ENCODE measurements around the gene RGCC. TPM values are rescaled to one million over a fixed set of nuclear protein-coding genes. Genes with fewer than 3 reads are reported as not detected.
A peak's percentile ranks its signal among the peaks of the same experiment; 100 is the strongest.

The RGCC gene
- total RNA-seq, 1 experiment from 2014 or later = not detected

- no peak for TF ChIP-seq CTCF (conservative IDR thresholded peaks at IDR 0.05)
- H3K9me3 Mint-ChIP-seq = peaks cover 0 to 5% of the 10 kb centered on the region in 2 experiments; a peak in 1 of 5 replicates
- Histone ChIP-seq H4K91ac (ENCODE audit: insufficient read length, low read depth, low read length) (no peak overlapping the region), H2AK5ac (ENCODE audit: insufficient read length, low read length) (no peak overlapping the region), H2BK15ac (ENCODE audit: low read depth, low read length) (no peak overlapping the region), H3K27ac (ENCODE audit: insufficient read length, low read depth, low read length) (no peak overlapping the region), H2BK12ac (ENCODE audit: insufficient read length, low read depth, low read length) (no peak overlapping the region), H3K4me1 (ENCODE audit: insufficient read depth, low read length) (no peaks in the 10 kb centered on the region), H3K56ac (ENCODE audit: insufficient read length, low read depth, low read length) (no peak overlapping the region), H4K5ac (ENCODE audit: insufficient read length, low read depth, low read length) (no peak overlapping the region), H3K9ac (ENCODE audit: extremely low read depth, insufficient read length, low read length) (no peak overlapping the region), H3K79me2 (ENCODE audit: insufficient read depth, low read length) (no peaks in the 10 kb centered on the region), H3K14ac (ENCODE audit: insufficient read depth, low read length) (no peak overlapping the region), H3K23me2 (ENCODE audit: insufficient read length, low read depth, low read length, poor library complexity, severe bottlenecking) (peaks cover 17% of the 10 kb centered on the region), H3K4me2 (ENCODE audit: insufficient read depth, insufficient read length, low read length) (peak overlapping the region; percentile 37), H3K9me3 (ENCODE audit: control insufficient read depth, low read depth, low read length) (no peaks in the 10 kb centered on the region), H3K27me3 (ENCODE audit: insufficient read depth, low read length) (peaks cover 42% of the 10 kb centered on the region), H4K20me1 (ENCODE audit: control insufficient read depth, insufficient read depth, insufficient read length) (no peaks in the 10 kb centered on the region), H3K23ac (ENCODE audit: insufficient read length, low read depth, low read length) (no peak overlapping the region), H2BK120ac (ENCODE audit: low read depth, low read length, poor library complexity, severe bottlenecking) (no peak overlapping the region), H2BK5ac (ENCODE audit: insufficient read length, low read length) (no peak overlapping the region), H3K4ac (ENCODE audit: low read depth, low read length) (no peak overlapping the region), H3K18ac (ENCODE audit: insufficient read length, low read depth, low read length) (no peak overlapping the region), H2BK20ac (ENCODE audit: low read depth, low read length, poor library complexity, severe bottlenecking) (no peak overlapping the region), H2AFZ (ENCODE audit: low read length) (no peak overlapping the region), H3T11ph (ENCODE audit: low read length) (no peak overlapping the region), H4K8ac (replicated peaks; ENCODE audit: insufficient read length, low read depth, low read length) (no peak overlapping the region), H3K79me1 (ENCODE audit: insufficient read depth, low read depth, low read length, poor library complexity, severe bottlenecking) (no peaks in the 10 kb centered on the region)
- peaks cover 88% of the 10 kb centered on the region for H3K27me3 Mint-ChIP-seq (ENCODE audit: low read depth)
- no peak overlapping the region for H3K27ac Mint-ChIP-seq
- H3K4me3 Mint-ChIP-seq = peak overlapping the region; percentile 52 to 77
- no peak for DNase-seq
- peaks cover 3 to 14% of the 10 kb centered on the region in 2 experiments; a peak in 3 of 4 replicates for H3K4me1 Mint-ChIP-seq
- no CpG with 5 or more reads among the region's 56 CpGs for WGBS (ENCODE audit: extremely low coverage, insufficient read length, low lambda C conversion rate)
- peaks cover 0 to 2% (median 0%) of the 10 kb centered on the region in 3 experiments; a peak in 1 of 7 replicates for H3K36me3 Mint-ChIP-seq (ENCODE audit: insufficient read depth in 1 of 3, low read depth in 3 of 3)
Measured at GRCh38 chr13:41457589-41458186, 338 bp downstream of the RGCC start.

All from H9 (cell line).